NB4 (cell line): ENCODE data around the gene ATP11A.

ENCODE experiments used
- MYC ChIP-seq: IDR thresholded peaks from 2 replicates; pipeline ENCODE4 v1.6.1; 2011; ENCODE audit warnings: low read depth, low read length
- POLR2A ChIP-seq: IDR thresholded peaks from 2 replicates; pipeline ENCODE4 v1.6.1; 2011; ENCODE audit warnings: mild to moderate bottlenecking; ENCODE audit not compliant: insufficient read length; ENCODE audit errors: extremely low read depth
- TF ChIP-seq, protein P1 (sequence below): IDR thresholded peaks from one replicate; pipeline ENCODE4 v1.5.1; 2012; ENCODE audit warnings: low read depth, low read length
- TF ChIP-seq, protein P2 (sequence below): IDR thresholded peaks from 2 replicates; pipeline ENCODE4 v1.6.1; 2011; ENCODE audit warnings: low read depth, low read length

DNA sequence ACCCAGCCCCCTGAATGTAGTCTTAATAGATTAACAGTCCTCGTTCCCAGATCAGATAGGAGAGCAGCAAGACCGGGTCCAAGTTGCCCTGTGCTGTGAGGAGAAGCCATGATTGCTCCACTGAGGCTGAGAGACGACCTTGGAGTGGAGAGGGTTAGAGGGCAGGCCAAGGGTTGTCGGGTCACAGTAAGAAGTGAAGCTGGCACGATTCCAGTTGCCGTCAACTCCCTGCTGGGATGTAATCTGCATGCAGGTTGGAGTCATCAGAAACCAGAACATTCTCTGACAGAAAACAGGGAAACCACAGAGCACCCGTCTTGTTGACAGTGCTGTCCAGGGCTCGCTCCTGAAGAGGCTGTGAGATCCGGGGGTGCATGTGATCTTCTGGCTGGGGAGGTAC lies 19.0 kb upstream of the ATP11A start:
- TF ChIP-seq, protein P1, sequence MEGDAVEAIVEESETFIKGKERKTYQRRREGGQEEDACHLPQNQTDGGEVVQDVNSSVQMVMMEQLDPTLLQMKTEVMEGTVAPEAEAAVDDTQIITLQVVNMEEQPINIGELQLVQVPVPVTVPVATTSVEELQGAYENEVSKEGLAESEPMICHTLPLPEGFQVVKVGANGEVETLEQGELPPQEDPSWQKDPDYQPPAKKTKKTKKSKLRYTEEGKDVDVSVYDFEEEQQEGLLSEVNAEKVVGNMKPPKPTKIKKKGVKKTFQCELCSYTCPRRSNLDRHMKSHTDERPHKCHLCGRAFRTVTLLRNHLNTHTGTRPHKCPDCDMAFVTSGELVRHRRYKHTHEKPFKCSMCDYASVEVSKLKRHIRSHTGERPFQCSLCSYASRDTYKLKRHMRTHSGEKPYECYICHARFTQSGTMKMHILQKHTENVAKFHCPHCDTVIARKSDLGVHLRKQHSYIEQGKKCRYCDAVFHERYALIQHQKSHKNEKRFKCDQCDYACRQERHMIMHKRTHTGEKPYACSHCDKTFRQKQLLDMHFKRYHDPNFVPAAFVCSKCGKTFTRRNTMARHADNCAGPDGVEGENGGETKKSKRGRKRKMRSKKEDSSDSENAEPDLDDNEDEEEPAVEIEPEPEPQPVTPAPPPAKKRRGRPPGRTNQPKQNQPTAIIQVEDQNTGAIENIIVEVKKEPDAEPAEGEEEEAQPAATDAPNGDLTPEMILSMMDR, result no peak
- TF ChIP-seq MYC (no peak), POLR2A (no peak)
- TF ChIP-seq, protein P2, sequence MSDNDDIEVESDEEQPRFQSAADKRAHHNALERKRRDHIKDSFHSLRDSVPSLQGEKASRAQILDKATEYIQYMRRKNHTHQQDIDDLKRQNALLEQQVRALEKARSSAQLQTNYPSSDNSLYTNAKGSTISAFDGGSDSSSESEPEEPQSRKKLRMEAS, result no peak
